SIG-M5 treated with dmso at 0.1 percent for 504 hours (cell line): ENCODE measurements around the gene FIBP.
A peak's percentile ranks its signal among the peaks of the same experiment; 100 is the strongest.

Source experiments
- DNase-seq: peaks from one replicate; lab custom pipeline; 2025; ENCODE audit not compliant: unreplicated experiment; lab: John Stamatoyannopoulos, UW

The FIBP gene

DNA sequence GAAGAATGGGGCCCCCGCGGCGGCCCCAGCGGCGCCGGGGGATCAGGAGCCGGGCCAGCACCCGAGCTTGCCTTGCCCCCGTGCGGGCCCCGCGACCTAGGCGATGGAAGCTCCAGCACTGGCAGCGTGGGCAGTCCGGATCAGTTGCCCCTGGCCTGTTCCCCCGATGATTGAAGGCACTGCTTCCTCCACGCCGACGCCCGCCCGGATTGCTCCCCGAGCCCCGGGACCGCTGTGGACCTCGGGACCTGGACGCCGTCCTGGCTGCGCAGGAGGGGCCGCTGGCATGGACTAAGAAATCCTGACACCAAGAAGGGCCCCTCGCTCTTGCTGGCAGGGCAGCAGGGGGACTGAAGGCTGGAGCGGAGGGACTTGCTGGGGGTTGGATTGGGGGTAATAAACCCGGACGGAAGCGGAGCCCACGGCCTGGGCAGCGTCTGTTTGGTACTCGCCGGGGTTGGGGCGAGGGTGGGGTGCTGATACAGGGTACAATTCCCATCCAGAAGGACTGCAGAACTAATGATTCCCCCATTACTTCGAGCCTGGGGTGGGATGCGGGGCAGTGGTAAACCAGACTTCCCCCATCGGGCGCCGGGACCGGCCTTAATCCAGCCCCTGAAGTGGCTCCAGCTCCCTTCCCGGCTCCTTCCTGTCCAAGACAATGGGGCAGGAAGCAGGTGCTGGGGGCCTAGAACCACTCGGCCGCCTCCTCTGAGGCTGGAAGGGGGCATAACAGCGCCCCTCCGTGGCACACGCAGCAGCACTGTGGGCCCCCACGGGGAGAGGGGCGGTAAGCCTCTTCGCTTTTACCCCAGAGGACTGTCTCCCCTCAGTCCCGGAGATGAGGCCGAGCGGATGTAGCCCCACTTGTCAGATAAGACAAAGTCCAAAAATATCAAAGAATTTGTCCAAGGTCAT, 3.2 kb upstream of the FIBP start:
- DNase-seq, result peak; percentile 45

DNA sequence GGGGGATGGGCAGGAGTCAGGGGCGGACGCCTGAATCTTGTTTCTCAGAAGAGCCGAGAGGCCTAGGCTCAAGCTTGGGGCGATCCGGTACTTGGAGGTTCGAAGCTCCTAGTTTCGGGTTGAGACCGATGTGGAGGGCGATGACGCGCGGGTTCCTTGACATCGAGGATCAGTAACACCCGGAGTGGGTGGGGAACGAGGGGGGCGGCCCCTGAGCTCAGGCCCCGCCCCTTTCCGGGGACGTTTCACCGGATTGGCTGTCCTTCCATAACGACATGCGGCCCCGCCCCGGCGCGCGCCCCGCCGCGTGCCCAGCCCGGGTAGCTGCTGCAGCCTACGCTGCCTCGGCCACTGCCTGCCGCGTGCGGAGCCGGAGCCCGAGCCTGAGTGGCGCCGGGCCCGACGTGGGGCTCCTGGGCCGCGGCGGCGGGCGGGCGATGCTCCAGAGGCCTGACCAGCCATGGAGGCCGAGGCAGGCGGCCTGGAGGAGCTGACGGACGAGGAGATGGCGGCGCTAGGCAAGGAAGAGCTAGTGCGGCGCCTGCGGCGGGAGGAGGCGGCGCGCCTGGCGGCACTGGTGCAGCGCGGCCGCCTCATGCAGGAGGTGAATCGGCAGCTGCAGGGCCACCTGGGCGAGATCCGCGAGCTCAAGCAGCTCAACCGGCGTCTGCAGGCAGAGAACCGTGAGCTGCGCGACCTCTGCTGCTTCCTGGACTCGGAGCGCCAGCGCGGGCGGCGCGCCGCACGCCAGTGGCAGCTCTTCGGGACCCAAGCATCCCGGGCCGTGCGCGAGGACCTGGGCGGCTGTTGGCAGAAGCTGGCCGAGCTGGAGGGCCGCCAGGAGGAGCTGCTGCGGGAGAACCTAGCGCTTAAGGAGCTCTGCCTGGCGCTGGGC, 2.3 kb upstream of the FIBP start, which contains the start of gene CCDC85B:
Gene CCDC85B, plus strand, starts transcription at position 350 of the 895 bp plus-strand sequence. Its CDS starts 111 bp downstream, at position 461.
- DNase-seq, result peak; percentile 92

DNA sequence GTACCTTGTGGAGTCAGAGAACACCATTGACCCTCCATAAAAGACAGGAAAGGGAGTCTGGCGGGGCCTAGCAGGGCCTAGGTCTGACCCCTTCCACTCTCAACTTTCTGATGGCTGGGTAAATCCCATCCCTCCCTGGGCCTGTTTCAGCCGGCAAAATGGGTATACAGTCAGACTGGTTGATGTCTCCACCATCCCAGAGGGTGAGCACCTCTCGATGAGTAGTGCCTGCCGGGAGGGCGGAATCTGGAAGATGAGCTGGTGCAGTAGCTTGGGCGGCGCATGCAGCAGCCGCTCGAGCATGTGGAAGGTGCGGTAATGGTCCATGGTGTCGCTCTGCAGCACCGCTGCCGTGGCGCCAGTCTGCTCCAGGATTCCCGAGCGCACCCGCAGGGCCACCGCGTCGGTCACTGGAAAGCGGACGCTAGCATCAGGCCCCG, 528 bp downstream of the FIBP start:
- DNase-seq, result peak; percentile 55

DNA sequence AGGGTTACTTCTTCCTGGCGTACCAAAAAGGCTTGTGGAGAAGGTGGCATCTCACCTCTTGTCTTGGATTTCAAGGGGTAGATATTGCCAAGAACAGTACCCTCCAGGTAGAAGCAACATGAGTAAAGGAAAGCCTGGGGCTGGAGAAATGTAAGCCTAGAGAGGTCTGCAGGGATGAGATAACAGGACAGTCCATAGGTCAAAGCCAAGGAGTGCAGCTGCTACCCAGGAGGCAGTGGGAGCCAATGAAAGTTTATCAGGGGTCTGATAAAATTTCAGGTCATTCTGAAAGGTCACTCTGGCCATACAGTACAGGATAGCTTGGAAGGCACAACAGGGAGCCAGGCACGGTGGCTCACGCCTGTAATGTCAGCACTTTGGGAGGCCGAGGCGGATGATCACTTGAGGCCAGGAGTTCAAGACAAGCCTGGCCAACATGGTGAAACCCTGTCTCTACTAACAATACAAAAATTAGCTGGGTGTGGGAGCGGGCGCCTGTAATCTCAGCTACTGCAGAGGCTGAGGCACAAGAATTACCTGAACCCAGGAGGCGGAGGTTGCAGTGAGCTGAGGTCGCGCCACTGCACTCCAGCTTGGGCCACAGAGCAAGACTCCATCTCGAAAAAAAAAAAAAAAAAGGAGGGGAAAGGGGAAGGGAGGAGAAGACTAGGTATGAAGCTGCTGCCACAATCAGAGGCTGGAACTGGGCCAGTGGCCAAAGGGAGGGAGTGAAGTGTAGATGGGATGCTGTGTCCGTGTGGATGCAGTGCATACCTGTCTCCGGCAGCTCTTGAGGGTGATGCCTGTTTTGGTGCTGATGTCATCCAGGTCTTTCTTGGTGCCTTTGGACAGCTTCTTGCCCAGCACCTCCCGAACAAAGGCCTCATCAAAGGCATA, 1.2 kb downstream of the FIBP start:
- no peak for DNase-seq

DNA sequence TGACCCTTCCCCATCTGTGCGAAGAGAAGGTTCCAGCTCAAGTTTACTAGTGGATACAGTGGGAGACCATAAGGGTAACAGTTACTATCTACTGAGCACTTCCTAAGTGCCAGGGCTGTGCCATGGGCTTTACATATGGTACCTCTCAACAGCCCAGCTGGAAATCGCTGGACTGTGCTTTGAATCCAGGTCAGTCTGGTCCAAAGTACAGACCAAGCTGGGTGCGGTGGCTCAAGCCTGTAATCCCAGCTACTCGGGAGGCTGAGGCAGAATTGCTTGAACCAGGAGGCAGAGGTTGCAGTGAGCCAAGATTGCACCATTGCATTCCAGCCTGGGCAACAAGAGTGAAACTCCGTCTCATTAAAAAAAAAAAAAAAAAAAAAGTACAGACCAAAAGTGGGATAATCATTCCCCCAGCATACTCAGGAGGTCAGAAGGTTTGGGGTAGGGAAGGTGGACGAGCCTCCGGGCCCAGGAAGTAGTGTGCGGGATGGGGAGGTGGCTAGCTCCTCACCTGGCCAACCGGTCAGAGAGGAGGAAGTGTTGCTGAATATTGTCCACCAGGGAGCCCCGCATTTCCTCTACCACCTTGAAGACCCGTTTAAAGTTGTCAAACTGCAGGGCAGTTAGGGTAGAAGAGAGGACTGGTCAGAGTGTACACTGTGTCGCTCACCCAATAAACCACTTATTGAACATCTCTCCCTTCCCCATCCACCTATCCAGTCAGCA, 2.3 kb downstream of the FIBP start:
- no peak for DNase-seq

DNA sequence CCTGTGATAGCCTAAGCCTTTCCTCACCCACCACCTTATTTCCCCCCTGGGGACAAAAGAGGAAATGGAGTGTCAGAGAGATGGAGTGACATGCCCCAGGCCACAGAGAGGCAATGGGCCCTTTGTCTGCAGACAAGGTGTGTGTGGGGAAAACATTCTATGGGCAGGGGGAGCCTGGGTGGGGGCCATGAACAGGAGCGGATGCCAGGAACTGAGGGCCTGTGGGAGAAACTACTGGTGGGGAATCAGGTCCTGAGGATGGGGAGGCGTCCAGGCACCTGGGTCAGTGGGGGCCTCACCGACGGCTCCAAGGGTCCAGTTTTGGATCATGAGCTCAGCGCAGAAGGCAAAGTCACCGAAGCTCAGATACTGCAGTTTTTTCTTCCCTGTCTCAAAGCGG, 3.0 kb downstream of the FIBP start:
- no peak for DNase-seq

DNA sequence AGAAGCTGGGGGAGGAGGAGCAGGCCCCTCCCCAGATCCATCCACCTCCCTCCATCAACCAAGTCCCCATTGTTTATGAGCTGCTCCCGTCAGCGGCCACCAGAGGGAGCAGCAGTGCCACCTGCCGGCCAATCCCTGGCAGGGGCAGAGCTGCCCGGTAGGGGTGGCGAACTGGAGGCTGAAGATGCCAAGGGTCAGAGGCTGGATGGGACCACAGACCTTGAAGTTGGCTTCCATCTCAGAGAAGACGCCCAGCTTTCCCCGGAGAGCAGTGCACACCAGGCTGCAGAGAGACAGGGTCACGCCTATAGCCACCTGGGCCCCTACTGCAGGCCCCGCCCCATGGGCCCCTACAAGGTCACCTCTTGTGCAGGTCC, 3.6 kb downstream of the FIBP start:
- peak; percentile 67 for DNase-seq

DNA sequence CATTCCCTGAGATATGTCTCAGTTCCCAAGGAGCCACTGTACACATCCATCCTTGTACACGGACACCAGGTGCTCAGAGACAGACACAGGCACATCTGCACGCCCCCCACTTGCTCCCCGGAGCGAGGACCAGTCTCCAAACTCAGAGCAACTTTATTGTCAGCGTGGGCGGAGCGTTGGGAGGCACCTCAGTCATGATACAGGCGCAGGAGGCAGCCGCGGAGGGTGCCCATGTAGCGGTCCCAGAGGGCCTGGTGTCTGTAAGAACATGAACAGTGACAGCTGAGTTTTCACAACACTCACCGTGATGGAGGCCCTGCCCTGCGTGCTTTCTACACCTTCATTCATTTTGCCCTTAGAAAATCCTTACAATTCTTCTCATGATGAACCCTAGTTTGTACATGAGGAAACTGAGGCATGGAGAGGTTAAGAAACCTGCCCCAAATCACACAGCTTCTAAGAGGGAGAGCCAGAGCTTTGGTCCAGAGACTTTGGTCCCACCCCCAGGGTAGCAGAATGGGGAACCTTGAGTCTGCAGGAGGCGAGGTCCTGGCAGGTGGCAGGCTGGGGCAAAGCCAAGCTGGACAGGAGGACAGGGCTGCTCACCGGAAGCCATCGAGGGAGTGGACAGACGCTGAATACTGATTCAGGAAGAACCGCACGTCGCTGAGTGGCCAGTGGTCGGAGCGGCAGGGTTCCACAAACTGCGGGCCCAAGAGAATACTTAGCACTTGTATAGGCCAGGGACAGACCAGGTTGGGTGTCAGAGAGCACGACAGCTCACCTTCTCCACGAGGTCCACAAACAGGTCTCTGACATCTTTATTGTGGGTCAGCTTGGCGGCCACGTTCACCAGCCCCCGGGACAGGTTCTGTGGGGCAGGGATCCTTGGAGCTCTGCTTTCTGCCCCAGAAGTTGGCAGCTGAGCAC, 4.2 kb downstream of the FIBP start:
- DNase-seq, result no peak

DNA sequence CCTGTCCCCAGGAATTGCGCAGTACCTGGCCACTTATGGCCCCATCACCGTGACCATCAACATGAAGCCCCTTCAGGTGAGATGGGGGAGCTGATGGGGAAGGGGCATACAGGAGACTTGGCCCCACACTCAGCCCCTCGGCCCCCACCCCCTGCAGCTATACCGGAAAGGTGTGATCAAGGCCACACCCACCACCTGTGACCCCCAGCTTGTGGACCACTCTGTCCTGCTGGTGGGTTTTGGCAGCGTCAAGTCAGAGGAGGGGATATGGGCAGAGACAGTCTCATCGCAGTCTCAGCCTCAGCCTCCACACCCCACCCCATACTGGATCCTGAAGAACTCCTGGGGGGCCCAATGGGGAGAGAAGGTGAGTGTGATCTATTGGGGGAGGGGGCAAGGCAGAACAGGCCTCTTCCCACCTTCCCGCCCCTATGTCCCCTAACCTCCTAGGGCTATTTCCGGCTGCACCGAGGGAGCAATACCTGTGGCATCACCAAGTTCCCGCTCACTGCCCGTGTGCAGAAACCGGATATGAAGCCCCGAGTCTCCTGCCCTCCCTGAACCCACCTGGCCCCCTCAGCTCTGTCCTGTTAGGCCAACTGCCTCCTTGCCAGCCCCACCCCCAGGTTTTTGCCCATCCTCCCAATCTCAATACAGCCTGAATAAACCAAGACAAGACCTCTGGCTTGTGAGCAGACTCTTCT, 5.1 kb downstream of the FIBP start:
- no peak for DNase-seq

DNA sequence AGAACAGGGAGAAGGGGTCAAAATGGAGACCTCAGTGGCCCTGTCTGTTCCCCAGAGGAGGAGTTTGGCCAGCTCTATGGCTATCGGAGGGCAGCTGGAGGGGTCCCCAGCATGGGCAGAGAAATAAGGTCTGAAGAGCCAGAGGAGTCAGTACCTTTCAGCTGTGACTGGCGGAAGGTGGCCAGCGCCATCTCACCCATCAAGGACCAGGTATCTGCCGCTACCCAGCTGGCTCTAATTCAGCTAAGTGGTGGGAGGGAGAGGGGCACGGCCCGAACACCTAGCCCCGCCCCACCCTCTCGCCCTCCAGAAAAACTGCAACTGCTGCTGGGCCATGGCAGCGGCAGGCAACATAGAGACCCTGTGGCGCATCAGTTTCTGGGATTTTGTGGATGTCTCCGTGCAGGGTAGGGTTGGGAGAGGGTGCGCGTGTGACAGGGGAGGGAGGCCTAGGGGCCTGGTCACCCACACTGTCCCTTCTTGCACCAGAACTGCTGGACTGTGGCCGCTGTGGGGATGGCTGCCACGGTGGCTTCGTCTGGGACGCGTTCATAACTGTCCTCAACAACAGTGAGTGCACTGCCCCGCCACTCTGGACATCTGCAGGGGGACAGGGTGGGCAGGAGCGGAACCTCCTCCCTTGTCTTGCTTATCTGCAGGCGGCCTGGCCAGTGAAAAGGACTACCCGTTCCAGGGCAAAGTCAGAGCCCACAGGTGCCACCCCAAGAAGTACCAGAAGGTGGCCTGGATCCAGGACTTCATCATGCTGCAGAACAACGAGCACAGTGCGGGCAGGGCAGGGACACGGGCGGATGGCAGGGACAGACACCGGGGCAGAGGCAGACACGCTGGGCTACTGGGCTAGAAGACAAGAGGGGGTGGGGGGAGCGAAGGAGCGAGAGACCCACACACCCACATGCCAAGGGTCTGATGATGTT, 5.9 kb downstream of the FIBP start:
- no peak for DNase-seq

DNA sequence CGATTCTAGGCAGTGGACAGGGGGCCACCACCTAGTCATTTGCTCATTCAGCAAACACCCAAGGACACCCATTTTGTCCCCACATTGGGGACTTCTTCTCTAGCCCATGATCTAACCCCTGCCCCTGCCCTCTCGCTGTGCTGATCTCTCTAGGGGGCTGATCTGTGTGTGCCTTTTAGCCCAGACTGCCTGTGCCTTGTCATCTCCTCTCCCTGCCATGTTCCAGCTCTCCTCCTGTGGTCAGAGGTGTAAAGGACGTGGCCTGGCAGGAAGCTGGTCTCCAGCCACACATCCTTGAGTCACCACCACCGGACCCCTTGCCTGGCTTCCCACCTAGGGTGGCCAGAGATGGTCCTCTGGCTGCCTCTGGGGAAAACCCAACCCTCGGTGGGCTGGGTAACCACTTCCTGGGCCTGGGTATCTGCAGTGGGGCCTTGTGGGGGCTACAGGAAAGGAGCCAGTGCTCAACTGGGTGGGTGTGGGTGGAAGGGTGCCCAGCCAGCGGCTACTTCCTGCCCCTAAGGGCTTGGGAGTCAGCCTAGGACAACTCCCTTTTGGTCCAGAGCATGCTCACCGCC, 7.3 kb downstream of the FIBP start:
- DNase-seq, result no peak

DNA sequence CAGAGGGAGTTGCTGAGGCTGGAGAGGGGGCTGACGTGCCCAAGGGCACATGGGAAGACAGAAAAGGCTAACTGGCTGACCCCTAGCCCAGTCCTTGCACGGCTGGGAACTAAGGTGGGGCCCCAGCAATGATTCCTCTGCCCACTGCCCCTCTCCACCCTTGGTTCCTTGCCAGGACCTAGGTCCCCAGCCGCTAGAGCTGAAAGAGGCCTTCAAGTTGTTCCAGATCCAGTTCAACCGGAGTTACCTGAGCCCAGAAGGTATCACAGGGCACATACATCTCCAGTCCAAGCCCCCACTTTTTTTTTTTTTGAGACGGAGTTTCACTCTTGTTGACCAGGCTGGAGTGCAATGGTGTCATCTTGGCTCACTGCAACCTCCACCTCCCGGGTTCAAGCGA, 8.2 kb downstream of the FIBP start:
- no peak for DNase-seq

DNA sequence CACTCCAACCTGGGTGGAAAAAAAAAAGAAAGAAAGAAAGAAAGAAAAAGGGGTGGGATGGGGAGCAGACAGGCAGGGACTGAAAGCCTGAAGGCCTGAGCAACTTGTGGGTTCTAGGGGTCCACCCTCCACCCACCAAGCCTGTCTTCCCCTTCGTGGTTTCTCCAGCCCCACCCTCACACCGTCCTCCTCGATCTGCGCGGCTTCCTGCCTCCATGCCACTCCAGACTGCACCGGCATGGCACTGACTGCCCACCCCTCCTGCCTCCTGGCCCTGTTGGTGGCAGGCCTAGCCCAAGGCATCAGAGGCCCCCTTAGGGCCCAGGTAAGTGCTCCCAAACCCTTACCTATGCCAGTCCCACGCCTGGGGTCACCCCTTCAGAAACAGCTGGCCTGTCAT, 8.7 kb downstream of the FIBP start, which contains the start of gene CTSW:
Gene CTSW, plus strand, starts transcription at position 221 of the 400 bp plus-strand sequence. Its CDS starts 18 bp downstream, at position 239.
- no peak for DNase-seq

DNA sequence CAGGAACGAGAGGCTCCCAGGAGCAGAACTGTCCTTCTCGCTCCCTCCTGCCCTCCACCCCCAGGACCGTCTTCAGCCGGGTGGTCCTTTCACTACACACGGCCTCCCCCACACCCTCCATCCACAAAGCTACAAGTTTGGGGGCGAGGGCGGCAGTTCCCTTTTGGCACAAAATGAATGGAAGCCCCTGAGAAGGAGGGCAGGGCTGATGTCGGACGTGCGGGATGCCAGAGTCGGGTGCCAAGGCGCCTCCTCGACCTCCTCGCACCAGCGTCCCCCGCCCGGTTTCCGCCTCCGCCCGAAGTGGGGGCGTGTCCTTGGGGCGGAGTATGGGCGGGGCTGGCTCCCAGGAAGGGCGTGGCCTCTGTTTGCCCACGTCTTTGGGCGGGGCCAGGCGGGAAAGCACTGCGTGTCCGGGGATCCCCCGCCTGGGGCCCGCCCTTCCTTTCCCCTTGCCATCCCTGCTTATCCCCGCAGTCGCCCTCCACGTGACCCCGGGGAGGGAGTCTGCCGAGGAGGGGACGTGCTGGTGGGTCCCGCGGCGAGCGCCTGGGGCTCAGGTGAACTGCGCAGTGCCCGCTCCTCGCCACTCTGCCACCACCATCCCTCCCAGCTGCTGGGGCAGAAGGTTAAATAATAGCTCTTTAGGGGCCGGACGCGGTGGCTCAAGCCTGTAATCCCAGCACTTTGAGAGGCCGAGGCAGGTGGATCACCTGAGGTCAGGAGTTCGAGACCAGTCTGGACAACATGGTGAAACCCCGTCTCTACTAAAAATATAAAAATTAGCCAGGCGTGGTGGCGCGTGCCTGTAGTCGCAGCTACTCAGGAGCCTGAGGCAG, 14.7 kb downstream of the FIBP start:
- peak; percentile 88 for DNase-seq

DNA sequence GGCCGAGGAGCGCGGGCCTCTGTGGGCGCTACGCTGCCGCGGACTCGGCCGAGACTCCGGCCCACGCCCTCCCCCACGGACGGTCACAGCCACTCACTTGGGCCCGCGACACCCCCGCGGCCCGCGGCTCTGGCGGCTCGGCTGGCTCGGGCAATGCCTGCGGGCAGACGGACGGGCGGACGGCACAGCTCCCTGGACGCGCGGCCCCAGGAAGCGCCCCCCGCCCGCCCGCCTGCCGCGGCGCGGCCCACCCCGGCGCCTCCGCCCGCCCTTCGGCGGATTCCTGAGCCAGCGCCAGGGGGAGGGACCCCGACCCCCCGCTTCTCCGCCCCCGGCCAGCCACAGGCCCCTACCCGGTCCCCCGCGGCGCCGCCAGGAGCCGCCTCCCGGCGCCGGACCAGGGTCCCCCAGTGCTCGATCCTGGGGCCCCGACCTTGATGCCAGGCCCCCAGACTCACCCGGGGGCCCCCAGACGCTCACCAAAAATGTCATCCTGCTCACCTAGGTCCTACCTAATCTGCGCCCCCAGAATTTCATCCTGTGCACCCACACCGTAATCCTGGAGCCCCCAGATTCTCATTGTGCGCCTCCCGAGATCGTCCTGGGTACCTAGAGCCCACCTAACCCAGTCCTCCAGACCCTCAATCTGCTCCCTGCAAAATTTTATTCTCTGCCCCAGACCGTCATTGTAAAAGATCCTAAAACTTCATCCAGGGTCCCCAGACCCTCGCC, 15.5 kb downstream of the FIBP start, which contains the start of gene EFEMP2:
Gene EFEMP2, minus strand, starts transcription at position 215 of the 732 bp plus-strand sequence. CDS start 446 bp downstream, outside the sequence.
- no peak for DNase-seq
